NCI-H2196 (cell line): Measurements from ENCODE around the gene COG6.

ENCODE experiments used
- DNase-seq: peaks from one replicate; lab custom pipeline; 2025; ENCODE audit not compliant: unreplicated experiment; lab: John Stamatoyannopoulos, UW

The COG6 gene

GRCh38 chr13:39676315-39676876, 20.9 kb downstream of the COG6 start:
- DNase-seq, result peak; percentile 39

GRCh38 chr13:39682310-39682709, 26.8 kb downstream of the COG6 start:
- DNase-seq, result no peak

- no peak for DNase-seq
Observed at GRCh38 chr13:39682788-39683187, 27.3 kb downstream of the COG6 start.

GRCh38 chr13:39684531-39685137, 29.2 kb downstream of the COG6 start:
- DNase-seq, result peak; percentile 19

GRCh38 chr13:39685652-39686051, 30.2 kb downstream of the COG6 start:
- DNase-seq, result no peak

GRCh38 chr13:39688278-39688677, 32.8 kb downstream of the COG6 start:
- no peak for DNase-seq

GRCh38 chr13:39688699-39689405, 33.4 kb downstream of the COG6 start:
- DNase-seq, result no peak

- no peak for DNase-seq
Observed at GRCh38 chr13:39692660-39693438, 37.4 kb downstream of the COG6 start.

GRCh38 chr13:39699274-39699673, 43.8 kb downstream of the COG6 start:
- DNase-seq, result no peak

- no peak for DNase-seq
Observed at GRCh38 chr13:39712626-39713025, 57.2 kb downstream of the COG6 start.

- DNase-seq, result no peak
Observed at GRCh38 chr13:39729156-39729555, 73.7 kb downstream of the COG6 start.

GRCh38 chr13:39734952-39735351, 79.5 kb downstream of the COG6 start:
- DNase-seq, result no peak

- DNase-seq, result no peak
Observed at GRCh38 chr13:39737047-39737446, 81.6 kb downstream of the COG6 start.

- no peak for DNase-seq
Observed at GRCh38 chr13:39740761-39741160, 85.3 kb downstream of the COG6 start.

GRCh38 chr13:39748961-39749360, 93.5 kb downstream of the COG6 start:
- no peak for DNase-seq

- DNase-seq, result no peak
Observed at GRCh38 chr13:39749528-39749927, 94.1 kb downstream of the COG6 start.

- DNase-seq, result no peak
Observed at GRCh38 chr13:39751805-39752204, 96.3 kb downstream of the COG6 start.

- no peak for DNase-seq
Observed at GRCh38 chr13:39760521-39760920, 105.1 kb downstream of the COG6 start.

GRCh38 chr13:39765801-39766463, 110.5 kb downstream of the COG6 start:
- peak; percentile 68 for DNase-seq

- no peak for DNase-seq
Observed at GRCh38 chr13:39766464-39767158, 111.1 kb downstream of the COG6 start.
